HG02610 (cell line): ENCODE data around the gene AKR1C2.
"Not testable (repeated sequence)": the region's sequence is repeated elsewhere in the genome, so short reads cannot be mapped to it uniquely, and the experiment has no call there.

Experiments used
- ATAC-seq: cut with Tn5 transposase; IDR thresholded peaks from one replicate; pipeline ENCODE4 v1.9.1; 2021; ENCODE audit warnings: mild to moderate bottlenecking, moderate library complexity; ENCODE audit not compliant: unreplicated experiment

The AKR1C2 gene

GRCh38 chr10:4991463-4991862 is 12.2 kb downstream of the AKR1C2 start:
- not testable (repeated sequence) for ATAC-seq

GRCh38 chr10:4990217-4990616 is 13.4 kb downstream of the AKR1C2 start:
- ATAC-seq = no peak

- not testable (repeated sequence) for ATAC-seq
Measured at GRCh38 chr10:4988000-4988641, 15.5 kb downstream of the AKR1C2 start.

- ATAC-seq = no peak
Measured at GRCh38 chr10:4984971-4985594, 18.6 kb downstream of the AKR1C2 start.

GRCh38 chr10:4984223-4984622 is 19.4 kb downstream of the AKR1C2 start:
- no peak for ATAC-seq

GRCh38 chr10:4983615-4984216 is 19.9 kb downstream of the AKR1C2 start:
- ATAC-seq = no peak

- no peak for ATAC-seq
Measured at GRCh38 chr10:4982764-4983226, 20.9 kb downstream of the AKR1C2 start.

GRCh38 chr10:4981722-4982471 is 21.8 kb downstream of the AKR1C2 start:
- no peak for ATAC-seq

- no peak for ATAC-seq
Measured at GRCh38 chr10:4980793-4981192, 22.9 kb downstream of the AKR1C2 start.

- no peak for ATAC-seq
Measured at GRCh38 chr10:4978870-4979269, 24.8 kb downstream of the AKR1C2 start.

- ATAC-seq = no peak
Measured at GRCh38 chr10:4977025-4977424, 26.6 kb downstream of the AKR1C2 start.

GRCh38 chr10:4974400-4974799 is 29.3 kb downstream of the AKR1C2 start:
- ATAC-seq = not testable (repeated sequence)

GRCh38 chr10:4973294-4973693 is 30.4 kb downstream of the AKR1C2 start:
- not testable (repeated sequence) for ATAC-seq

- not testable (repeated sequence) for ATAC-seq
Measured at GRCh38 chr10:4972369-4973142, 31.1 kb downstream of the AKR1C2 start.

- ATAC-seq = not testable (repeated sequence)
Measured at GRCh38 chr10:4970362-4970761, 33.3 kb downstream of the AKR1C2 start.

GRCh38 chr10:4969289-4969688 is 34.4 kb downstream of the AKR1C2 start:
- ATAC-seq = not testable (repeated sequence)

GRCh38 chr10:4967189-4967588 is 36.5 kb downstream of the AKR1C2 start:
- ATAC-seq = not testable (repeated sequence)

GRCh38 chr10:4965763-4966162 is 37.9 kb downstream of the AKR1C2 start:
- not testable (repeated sequence) for ATAC-seq

- ATAC-seq = not testable (repeated sequence)
Measured at GRCh38 chr10:4963815-4964154, 39.9 kb downstream of the AKR1C2 start.
